ENCODE data around the gene AOPEP.

DNA sequence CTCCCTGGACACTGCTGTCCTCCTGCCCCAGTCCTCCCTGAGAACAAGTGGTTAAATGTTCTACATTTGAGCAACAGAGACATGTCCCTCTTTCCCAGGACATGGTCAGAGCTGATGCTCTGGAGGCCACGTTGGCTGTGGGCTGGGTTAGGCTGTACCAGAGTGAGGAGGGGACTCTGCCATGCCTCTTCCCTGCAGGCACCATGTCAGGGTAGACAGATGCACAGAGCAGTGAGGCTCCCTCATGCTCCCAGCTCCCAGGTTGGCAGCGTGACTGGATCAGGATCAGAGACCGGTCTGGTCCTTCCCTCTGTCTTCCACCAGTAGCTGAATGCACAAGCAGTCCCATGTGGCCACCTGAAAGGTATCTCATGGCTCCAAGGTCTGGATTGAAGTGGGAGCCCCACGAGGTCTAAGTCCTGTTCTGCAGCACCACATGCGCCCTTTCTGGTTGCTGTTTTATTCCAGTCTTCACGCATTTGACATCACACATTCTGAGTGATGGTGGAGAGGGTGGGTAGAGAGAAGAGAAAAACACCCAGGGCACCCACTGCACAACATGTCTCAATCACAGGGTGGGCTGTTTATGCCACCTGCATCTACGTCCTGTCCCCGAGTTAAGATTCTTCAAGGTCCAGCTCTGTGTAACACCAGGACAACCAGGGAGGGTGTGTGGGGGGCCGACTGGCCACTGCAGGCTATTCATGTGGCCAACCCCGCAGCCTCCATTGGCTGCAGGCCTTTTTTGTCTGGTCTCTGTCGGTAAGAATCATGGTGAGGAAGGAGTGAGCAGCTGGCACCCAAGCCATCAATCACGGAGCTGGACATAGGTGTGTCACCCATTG lies 386.2 kb downstream of the AOPEP start:
- no peak for TF ChIP-seq POLR2A (IDR thresholded peaks at IDR 0.05)
- TF ChIP-seq, protein P1, sequence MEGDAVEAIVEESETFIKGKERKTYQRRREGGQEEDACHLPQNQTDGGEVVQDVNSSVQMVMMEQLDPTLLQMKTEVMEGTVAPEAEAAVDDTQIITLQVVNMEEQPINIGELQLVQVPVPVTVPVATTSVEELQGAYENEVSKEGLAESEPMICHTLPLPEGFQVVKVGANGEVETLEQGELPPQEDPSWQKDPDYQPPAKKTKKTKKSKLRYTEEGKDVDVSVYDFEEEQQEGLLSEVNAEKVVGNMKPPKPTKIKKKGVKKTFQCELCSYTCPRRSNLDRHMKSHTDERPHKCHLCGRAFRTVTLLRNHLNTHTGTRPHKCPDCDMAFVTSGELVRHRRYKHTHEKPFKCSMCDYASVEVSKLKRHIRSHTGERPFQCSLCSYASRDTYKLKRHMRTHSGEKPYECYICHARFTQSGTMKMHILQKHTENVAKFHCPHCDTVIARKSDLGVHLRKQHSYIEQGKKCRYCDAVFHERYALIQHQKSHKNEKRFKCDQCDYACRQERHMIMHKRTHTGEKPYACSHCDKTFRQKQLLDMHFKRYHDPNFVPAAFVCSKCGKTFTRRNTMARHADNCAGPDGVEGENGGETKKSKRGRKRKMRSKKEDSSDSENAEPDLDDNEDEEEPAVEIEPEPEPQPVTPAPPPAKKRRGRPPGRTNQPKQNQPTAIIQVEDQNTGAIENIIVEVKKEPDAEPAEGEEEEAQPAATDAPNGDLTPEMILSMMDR (IDR thresholded peaks at IDR 0.05) = no peak
